Activated CD4-positive, CD25-positive, alpha-beta regulatory T cell (primary cell): ENCODE results near the gene QRICH2.
"Not testable (repeated sequence)": the region's sequence is repeated elsewhere in the genome, so short reads cannot be mapped to it uniquely, and the experiment has no call there.

Experiments used
- DNase-seq, 4 experiments: peaks; one replicate each; lab custom pipeline; 2025; lab: John Stamatoyannopoulos, UW

QRICH2 gene

DNA sequence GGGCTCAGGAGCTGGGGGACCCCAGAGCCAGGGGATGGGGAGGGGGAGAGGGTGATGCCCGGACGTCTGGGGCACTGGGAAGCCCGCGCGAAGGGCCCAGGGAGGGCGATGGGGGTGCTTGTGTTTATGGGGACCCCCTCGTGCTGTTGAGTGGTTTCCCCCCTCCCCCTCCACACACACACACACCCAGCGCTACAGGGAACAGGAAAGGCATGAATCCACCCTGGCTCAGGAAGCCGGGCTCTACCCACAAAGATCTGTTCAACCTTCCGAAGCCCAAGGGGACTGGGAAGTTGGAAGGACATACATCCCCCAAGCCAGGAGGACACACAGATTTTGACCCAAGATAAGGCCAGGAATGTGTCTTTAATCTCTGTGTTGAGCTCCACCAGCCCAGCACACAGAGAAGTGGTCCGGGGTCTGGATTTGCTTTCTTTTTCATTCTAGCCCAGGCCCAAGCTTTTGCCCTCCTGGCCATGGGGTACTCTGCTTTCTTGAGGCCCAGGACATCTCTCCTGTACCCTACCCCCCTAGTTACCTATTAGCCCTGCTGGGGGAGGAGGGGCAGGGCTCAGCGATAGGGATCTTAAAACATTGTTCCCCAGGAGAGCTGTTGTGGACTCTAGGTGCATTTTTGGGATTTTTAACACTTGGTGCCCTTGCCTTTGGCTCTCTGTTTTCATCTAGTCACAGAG is 41.7 kb downstream of the QRICH2 start:
- no peak for DNase-seq

DNA sequence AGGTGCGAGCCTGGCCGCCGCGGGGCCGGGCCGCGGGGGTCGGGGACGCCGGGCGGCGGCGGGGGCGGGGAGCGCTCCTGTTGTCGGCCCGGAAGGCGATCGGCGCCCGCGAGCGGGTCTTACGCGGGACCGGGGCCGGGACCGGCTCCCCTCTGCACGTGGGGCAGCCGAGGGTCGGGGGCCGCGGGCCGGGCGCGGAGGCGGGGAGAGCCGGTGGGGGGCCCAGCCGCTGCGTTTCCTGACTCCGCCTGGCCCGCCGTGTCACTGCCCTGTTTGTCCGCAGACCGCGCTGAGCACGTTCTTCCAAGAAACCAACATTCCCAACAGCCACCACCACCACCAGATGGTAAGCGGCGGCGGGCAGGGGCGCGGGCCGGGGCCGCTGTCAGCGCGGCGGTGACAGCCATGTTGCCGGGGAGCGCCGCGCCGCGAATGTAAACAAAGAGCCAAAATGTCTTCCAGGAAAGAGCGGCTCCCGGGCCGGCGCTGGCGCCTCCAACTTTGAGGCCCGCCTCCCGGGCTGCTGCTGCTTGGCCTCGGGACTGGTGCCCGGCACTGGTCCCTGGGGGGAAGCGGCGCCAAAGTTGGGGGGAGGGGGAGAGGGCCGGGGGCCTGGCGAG is 42.3 kb downstream of the QRICH2 start:
- peak in 3 of 4 experiments; percentile 27 to 42 (median 39) for DNase-seq

DNA sequence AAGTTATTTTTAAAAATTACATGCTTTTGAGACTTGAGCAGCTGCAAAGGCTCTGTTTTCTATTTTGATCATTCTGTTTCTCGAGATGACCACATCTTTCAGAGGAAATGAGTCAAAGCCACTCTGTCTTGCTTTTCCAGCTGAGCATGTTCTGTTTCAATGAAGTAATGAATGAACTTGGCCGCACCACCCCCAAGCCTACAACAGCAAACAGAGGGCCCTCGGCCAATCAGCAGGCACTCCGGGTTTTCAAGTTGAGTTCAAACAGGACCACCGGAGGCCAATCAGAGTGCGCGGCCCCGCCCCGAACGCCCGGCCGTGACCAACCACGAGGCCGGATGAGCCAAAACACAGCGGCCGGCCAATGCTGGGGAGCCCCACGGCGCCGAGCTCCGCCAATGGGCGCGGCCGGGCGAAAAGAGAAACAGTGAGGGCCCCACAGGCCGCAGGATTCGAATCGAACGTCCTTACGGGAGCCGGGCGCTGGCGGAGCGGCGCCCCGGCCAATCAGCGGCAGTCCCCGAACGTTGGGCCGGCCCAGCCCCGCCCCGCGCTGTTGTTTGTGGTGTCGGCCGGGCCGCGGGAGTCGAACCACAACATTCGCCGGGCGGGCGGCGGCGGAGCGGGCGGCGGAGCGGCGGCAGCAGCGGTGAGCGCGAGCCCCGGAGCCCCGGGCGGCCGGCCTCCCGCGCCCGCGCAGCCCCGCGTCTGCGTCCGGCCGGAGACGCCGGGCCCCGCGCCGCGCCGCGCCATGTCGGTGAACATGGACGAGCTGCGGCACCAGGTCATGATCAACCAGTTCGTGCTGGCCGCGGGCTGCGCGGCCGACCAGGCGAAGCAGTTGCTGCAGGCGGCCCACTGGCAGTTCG is 43.1 kb downstream of the QRICH2 start, which contains the start of gene UBALD2:
UBALD2 (plus strand) TSS at position 594 of the 869 bp plus-strand sequence; CDS start at position 752, 158 bp downstream.
- DNase-seq, result peak; percentile 96 to 99 (median 97)

DNA sequence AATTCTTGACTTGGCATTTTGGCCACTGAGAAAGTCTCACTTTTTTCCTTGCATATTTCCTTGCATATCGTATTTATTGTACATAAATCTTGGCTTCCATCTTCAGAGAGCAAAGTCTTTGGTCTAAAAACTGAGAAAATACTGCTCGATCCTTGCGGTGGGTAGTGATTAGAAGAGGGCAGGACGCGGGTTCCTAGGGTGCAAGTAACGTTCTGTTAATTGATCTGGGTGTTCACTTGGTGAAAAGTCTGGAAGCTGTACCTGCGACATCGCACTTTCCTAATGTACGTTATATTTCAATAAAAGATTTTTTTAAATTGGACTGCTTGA is 43.7 kb downstream of the QRICH2 start:
- no peak for DNase-seq

DNA sequence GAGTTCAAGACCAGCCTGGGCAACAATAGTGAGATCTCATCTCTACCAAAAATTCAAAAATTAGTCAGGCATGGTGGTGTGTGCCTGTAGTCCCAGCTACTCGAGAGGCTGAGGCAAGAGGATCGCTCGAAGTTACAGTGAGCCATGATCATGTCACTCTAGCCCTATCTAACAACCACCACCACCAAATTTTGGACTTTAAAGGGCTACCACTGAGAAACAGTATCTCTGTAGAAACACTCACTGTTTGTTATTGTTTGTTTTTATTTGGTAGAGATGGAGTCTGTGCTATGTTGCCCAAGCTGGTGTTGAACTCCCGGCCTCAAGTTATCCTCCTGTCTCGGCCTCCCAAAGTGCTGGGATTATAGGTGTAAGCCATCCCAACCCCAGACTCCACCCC is 44.2 kb downstream of the QRICH2 start:
- DNase-seq, result no peak

DNA sequence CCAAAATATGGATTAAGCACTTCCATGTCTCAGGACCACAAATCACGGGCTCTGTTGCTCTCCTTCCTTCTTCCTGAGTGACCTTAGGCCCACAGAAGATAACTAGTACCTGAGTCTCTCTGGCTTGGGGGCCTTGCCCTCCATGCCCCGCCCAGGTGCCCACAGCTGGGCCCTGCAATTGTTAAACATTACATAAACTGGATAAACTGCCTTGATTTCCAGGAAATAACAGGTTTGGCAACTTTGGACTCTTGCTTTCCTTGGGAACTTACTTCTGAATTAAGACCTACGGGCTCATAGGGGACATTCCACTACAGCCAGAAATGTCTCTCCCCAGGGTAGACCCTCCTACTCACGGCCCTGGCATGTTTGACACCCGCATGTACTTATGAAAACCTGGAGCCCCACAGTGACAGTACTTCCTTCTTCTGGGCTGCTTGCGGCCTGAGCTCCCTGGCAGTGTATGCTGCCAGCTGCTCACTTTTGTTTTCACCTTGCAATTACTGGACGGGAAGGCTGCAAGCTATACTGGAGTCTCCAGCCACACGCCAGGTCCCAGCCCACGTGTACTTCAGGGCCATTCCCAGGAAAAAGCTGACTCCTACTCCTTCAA is 45.2 kb downstream of the QRICH2 start:
- DNase-seq, result no peak

DNA sequence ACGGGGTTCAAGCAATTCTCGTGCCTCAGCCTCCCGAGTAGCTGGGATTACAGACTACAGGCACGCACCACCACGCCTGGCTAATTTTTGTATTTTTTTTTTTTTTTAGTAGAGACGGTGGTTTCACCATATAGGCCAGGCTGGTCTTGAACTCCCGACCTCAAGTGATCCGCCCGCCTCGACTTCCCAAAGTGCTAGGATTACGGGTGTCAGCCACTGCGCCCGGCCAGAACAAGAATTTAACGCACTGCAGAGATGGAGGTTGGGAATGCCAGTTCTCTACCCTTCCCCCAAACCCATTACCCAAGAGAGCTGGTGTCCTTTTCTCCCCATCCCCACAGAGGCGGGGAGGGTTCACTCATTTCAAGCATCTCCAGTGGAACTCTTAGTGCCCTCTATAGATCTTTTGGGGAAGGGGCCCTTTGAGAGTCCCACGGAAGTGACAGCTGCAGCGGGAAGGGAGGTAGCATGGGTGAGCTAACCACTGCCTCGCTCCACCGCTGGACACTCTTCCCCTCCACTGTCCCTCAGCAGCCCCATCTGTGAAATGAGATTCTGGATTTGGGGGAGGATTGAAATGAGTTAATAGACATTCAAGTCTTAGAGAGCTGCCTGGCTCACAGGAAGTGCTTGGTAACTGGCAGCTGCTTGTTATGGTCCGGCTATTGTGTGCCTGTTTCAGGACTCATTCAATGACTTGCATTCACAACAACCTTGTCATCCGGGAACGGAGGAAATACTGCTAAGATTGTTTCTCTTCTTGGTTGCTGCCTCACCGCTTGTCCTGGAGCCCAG is 46.5 kb downstream of the QRICH2 start:
- no peak for DNase-seq

DNA sequence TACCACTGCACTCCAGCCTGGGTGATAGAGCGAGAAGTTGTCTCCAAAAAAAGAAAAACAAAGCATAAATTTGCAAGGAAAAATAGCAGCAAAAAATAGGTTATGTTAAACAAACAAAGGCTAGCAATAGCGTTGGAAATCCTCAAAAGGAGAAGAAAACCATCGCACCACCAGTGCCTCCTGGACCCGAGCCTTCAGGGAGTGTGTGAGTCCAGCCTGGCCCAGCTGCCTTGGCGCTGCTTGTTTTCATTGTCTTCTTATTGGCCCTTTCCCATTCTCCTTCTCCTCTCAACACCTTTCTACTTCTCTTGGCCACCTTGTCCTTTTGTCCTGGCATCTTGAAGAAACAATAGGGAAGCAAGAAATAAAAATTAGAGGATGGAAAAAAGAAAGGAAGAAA is 47.4 kb downstream of the QRICH2 start:
- DNase-seq, result no peak

DNA sequence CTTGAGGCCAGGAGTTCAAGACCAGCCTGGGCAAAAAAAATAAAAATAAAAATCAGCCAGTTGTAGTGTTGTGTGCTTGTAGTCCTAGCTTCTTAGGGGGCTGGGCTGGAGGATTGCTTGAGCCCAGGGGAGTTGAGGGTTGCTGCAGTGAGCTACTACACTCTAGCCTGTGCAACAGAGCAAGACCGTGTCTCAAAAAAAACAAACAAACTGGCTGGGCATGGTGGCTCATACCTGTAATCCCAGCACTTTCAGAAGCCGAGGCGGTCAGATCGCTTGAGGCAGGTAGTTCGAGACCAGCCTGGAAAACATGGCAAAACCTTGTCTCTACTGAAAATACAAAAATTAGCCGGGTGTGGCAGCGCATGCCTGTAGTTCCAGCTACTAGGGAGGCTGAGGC is 47.9 kb downstream of the QRICH2 start:
- no peak for DNase-seq

- not testable (repeated sequence) for DNase-seq
Measured at GRCh38 chr17:76256430-76257050, 51.5 kb downstream of the QRICH2 start.

- DNase-seq, result no peak
Measured at GRCh38 chr17:76255801-76256429, 52.2 kb downstream of the QRICH2 start.

GRCh38 chr17:76254275-76254674 is 53.8 kb downstream of the QRICH2 start:
- no peak for DNase-seq

GRCh38 chr17:76253841-76254240 is 54.2 kb downstream of the QRICH2 start:
- no peak for DNase-seq

DNA sequence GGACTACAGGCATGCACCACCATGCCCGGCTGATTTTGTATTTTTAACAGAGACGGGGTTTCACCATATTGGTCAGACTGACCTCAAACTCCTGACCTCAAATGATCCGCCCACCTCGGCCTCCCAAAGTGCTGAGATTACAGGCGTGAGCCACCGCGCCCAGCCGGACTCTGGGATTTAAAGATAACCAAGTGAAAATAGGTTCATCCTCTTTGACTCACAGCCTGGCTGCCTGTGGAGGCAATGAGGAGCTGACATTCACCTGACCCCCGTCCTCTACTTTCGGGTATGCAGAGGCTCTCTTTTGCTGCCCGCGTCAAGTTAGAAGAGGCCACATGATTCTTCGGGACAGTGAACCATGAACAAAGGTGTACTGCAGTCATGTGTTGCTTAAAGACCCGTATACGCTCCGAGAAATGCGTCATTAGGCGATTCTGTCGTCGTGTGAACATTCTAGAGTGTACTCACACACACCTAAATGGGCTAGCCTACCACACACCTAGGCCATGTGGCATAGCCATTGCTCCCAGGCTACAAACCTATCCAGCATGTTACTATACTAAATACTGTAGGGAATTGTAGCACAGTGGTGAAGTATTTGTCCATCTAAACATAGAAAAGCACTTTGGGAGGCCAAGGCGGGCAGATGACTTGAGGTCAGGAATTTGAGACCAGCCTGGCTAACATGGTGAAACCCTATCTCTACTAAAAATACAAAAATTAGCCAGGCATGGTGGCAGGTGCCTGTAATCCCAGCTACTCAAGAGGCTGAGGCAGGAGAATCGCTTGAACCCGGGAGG is 54.9 kb downstream of the QRICH2 start:
- DNase-seq, result not testable (repeated sequence)

- DNase-seq, result no peak
Measured at GRCh38 chr17:76252040-76252954, 55.8 kb downstream of the QRICH2 start.

GRCh38 chr17:76251478-76252039 is 56.5 kb downstream of the QRICH2 start:
- no peak for DNase-seq

DNA sequence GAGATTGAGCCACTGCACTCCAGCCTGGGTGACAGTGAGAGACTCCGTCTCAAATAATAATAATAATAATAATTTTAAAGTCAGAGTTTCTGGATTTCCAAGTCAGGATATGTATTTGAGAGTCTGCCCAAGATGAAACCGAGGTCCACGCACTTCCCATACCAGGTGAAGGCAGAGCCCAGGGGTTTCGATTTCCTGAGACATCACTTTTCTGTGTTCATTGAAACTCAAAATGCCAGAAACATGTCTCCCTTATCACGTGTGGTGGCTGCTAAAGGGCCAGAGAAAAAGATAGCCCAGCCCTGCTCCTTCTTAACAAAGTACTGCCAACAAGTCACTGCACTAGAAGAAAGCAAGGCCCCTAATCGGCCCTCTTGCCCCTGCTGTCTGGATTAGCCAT is 57.9 kb downstream of the QRICH2 start:
- no peak for DNase-seq

DNA sequence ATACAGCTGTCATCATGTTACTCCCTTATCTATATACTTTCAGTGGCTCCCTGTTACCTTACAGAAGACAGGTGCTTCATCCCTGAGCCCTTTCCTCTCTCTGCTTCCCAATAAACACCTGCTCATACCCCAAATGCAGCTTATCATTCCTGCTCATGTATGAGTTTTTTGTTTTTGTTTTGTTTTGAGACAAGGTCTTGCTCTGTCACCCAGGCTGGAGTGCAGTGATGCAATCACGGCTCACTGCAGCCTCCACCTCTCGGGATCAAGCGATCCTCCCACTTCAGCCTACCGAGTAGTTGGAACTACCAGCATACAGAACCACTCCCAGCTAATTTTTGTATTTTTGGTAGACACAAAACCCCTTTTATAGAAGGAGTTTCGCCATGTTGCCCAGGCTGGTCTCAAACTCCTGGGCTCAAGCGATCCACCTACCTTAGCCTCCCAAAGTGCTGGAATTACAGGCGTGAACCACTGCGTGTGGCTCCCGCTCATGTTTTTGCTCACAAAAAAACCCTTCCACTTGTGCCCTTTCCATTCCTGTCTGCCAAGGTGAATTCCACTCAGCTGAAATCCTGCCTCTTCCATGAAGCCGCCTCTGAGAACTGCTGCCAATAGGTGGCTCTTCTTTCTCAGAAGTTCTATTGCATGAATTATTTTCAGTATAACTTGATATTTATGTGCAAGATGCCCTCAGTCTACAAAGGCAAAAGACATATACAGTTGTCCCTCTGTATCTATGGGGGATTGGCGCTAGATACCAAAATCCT is 59.9 kb downstream of the QRICH2 start:
- DNase-seq, result no peak
